Right lobe of liver (tissue), 4 donors: ENCODE data around the gene NRDC.

Experiments used
- POLR2A ChIP-seq: fragments of 450-650 bp; IDR thresholded peaks from one replicate; pipeline ENCODE4 v1.6.1; 2017; ENCODE audit warnings: antibody characterized with exemption, mild to moderate bottlenecking
- TF ChIP-seq, protein P1 (sequence below), 4 donors: fragments of 200-600 bp in 3 of 4; fragments of 450-650 bp in 1 of 4; IDR thresholded peaks; one replicate each; pipeline versions ENCODE4 v1.5.1 to v1.8.0; 2016 to 2022; ENCODE audit warnings: antibody characterized with exemption in 4 of 4, mild to moderate bottlenecking in 2 of 4
- donor health status: DM: no; HTN: no; CAD: no.
- donor health status: DM: no; HTN: no; CAD: no.
- donor health status: DM: no; HTN: yes; CAD: no.

DNA sequence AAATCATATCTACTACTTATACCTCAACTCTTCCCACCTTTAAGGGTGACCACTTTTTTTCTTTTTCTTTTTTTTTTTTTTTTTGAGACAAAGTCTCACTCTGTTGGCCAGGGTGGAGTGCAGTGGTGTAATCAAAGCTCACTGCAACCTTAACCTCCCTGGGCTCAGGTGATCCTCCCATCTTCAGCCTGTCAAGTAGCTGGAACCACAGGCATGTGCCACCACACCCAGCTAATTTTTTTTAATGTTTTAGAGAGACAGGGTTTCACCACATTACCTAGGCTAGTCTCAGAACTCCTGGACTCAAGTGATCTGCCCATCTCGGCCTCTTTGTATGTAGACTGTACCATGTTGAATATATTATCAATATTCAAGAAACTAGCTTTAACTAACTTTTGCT, 39.4 kb downstream of the NRDC start:
- TF ChIP-seq, protein P1, sequence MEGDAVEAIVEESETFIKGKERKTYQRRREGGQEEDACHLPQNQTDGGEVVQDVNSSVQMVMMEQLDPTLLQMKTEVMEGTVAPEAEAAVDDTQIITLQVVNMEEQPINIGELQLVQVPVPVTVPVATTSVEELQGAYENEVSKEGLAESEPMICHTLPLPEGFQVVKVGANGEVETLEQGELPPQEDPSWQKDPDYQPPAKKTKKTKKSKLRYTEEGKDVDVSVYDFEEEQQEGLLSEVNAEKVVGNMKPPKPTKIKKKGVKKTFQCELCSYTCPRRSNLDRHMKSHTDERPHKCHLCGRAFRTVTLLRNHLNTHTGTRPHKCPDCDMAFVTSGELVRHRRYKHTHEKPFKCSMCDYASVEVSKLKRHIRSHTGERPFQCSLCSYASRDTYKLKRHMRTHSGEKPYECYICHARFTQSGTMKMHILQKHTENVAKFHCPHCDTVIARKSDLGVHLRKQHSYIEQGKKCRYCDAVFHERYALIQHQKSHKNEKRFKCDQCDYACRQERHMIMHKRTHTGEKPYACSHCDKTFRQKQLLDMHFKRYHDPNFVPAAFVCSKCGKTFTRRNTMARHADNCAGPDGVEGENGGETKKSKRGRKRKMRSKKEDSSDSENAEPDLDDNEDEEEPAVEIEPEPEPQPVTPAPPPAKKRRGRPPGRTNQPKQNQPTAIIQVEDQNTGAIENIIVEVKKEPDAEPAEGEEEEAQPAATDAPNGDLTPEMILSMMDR (IDR thresholded peaks at IDR 0.05) = no peak
- TF ChIP-seq POLR2A = no peak
